Epithelial cell of proximal tubule (primary cell): ENCODE data around the gene TMC3. TPM values are rescaled to one million over a fixed set of nuclear protein-coding genes. Genes with fewer than 3 reads are reported as not detected.

Source experiments
- DNase-seq: peaks from one replicate; pipeline ENCODE4 v3.0.0-alpha.2; 2011; ENCODE audit warnings: low read depth
- H3K4me3 ChIP-seq: 2 replicates; pipeline ENCODE4 v1.5.1; 2011; ENCODE audit warnings: low read depth, mild to moderate bottlenecking, low read length
- total RNA-seq: library from RNA; depleted of rRNA; stranded (reverse); fragments of >200 nt; gene quantifications from 2 replicates; pipeline ENCODE4 v1.2.3, GENCODE V29; 2015
- TF ChIP-seq, protein P1 (sequence below): conservative IDR thresholded peaks from 2 replicates; pipeline ENCODE4 v1.5.1; 2012; ENCODE audit warnings: low read depth, mild to moderate bottlenecking, low read length

TMC3 gene
- total RNA-seq, 1 donor from 2014 or later = not detected

DNA sequence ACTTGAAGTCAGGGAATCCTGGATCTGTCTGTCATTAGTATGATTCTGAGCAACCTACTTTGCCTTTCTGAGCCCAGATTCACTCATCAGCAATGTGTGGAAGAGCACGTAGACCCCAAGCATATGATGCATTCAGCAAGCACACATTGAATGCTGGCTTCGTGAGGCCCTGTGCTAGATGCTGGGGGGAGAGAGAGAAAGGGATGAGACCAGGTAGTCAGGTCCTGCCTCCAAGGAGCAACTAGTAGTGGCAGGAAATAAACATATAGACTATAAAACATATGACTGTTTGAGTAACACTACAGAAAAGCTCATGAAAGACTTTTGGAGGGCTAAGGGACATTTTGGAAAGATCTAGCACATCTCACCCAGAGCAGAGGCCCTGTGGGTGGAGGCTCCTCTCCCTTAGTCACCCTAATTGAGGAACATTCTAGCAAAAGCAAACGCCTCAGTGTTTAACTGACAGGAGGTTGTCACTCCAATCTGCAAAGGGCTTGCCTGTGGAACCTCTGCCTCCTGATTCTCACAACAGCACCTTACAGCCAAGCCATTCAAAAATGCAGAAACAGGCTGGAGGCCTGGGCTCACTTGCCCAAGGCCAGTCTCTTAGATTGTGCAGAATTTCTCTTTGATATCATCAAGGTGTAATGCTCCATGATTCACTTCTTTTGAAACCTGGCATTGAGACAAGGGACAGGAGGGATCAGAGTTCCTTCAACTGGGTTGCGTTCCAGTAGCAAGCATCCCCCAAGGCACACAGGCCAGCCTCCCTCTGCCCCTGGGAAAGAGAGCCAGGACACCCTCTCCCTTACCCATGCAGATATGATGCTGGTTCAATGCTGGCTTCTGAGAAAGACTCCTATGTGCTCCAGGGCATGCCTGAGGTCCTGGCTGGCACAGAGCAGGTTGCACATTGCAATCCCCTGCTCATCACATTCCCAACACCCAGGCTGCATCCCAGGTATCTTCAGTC lies 76.1 kb downstream of the TMC3 start:
- TF ChIP-seq, protein P1, sequence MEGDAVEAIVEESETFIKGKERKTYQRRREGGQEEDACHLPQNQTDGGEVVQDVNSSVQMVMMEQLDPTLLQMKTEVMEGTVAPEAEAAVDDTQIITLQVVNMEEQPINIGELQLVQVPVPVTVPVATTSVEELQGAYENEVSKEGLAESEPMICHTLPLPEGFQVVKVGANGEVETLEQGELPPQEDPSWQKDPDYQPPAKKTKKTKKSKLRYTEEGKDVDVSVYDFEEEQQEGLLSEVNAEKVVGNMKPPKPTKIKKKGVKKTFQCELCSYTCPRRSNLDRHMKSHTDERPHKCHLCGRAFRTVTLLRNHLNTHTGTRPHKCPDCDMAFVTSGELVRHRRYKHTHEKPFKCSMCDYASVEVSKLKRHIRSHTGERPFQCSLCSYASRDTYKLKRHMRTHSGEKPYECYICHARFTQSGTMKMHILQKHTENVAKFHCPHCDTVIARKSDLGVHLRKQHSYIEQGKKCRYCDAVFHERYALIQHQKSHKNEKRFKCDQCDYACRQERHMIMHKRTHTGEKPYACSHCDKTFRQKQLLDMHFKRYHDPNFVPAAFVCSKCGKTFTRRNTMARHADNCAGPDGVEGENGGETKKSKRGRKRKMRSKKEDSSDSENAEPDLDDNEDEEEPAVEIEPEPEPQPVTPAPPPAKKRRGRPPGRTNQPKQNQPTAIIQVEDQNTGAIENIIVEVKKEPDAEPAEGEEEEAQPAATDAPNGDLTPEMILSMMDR = no peak
- no peak overlapping the region for H3K4me3 ChIP-seq
- no peak for DNase-seq

DNA sequence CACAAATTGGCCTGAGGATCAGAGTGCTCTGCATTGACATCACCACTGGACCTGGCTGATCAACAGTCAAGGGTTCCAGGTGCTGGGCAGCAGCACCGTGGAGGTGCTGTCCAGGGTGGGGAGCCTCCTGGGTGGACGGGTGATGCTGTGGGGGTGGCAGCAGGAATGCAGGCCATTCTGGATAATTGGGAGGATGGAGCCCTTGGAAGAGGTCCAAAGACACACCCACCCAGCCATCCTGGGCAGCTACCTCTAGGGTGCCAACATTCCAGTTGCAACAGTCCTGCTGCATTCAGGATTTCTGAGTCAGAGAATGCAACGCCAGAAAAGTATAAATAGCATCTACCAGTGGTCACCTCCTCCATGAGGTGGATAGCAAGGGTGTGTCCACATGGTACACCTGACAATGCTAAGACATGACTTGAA lies 76.9 kb downstream of the TMC3 start:
- TF ChIP-seq, protein P1 = no peak
- DNase-seq = no peak
- H3K4me3 ChIP-seq = no peak overlapping the region

DNA sequence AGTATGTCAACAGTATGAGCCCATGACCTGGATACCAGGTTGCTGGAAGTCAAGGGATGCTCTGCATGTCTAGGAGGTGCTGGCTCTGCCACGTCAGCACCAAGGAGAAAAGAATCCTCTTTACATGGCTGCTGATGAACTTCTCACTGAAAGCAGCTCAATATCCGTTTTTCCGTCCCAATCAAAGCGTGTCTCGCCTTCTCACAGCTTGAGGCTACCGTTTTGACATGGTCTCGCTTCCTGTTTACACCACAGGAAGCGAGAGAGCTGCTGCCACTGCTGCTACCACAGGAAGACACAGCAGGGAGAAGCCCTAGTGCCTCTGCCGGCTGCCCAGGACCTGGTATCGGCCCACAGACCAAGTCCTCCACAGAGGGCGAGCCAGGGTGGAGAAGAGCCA lies 77.3 kb downstream of the TMC3 start:
- TF ChIP-seq, protein P1 = no peak
- DNase-seq = no peak
- no peak overlapping the region for H3K4me3 ChIP-seq

DNA sequence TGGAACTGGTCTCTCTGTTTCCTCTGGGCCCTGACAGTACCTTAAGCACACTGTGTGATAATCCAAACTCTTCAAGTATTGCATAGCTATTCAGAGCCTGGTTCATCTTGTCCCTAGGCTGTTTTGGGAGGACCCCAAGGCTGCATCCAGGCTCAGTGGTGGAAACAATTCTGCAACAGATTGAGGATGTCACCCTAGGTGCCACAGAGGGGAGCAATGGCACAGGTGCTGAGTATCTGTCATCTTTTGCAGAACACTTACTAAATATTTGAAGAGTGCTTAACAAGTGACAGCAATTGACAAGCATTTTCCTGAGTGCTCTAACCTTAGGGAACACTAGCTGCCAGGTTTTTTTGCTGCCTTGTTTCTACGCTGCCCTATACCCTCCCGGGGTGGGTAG lies 77.8 kb downstream of the TMC3 start:
- no peak for DNase-seq
- no peak overlapping the region for H3K4me3 ChIP-seq
- TF ChIP-seq, protein P1 = no peak

DNA sequence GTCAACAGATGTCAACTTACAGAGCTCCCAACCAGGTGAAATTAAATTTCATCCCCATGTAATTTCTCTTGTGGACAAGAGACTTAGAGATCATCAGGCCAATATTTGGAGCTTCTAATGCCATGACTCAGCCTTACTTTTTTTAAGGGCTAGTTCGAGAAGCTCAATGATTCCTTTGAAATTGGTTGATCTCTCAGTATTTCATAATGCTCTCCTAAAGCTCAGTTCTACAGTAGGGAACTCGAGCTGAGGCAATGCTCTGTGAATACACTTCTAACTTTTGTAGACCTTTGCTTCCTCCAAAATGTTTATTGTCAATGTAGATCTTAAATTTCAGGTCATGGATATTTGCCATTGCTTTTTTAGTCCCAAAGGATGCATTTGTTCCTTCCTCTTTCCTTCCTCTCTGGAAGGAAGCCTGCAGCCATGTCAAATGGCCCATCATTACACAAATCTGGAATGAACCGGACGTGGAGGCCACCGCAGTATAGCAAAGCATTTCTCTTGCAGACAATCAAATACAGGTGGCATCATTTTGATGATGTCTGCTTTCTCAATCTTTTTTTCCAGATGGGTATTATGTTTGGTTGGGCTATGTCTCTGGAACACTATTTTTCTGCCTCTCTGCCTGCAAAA lies 78.4 kb downstream of the TMC3 start:
- no peak overlapping the region for H3K4me3 ChIP-seq
- TF ChIP-seq, protein P1 = no peak
- DNase-seq = no peak

DNA sequence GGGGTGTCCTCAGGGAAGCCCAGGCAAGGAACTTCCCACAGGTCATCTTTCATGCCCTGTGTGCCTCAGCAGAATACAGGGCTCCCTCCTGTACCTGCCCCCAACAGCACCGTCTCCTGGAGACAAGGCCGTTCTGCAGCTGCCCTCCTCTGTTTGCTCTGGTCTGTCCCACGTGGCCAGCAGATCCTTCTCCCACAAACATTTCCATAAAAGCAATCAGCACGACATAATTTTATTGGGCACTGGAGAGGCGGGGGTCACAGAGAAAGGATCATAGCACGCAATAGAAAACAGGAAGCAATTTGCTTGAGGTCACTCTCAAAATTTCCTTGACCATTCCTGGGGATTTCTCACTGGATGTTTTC lies 79.5 kb downstream of the TMC3 start:
- no peak for DNase-seq
- H3K4me3 ChIP-seq = no peak overlapping the region
- TF ChIP-seq, protein P1 = no peak
